ENCODE measurements around the gene EVX2.

EVX2 gene

GRCh38 chr2:176038694-176039093, 45.1 kb downstream of the EVX2 start:
- DNase-seq: no peak

- DNase-seq: no peak
Observed at GRCh38 chr2:176035013-176035691, 48.6 kb downstream of the EVX2 start.

GRCh38 chr2:176027806-176028205, 56.0 kb downstream of the EVX2 start:
- DNase-seq: no peak
